B cell (primary cell): ENCODE measurements around the gene MAP1B. TPM values are rescaled to one million over a fixed set of nuclear protein-coding genes. Genes with fewer than 3 reads are reported as not detected.

Experiments used
- ATAC-seq: fragments of 200-7000 bp; cut with Tn5 transposase; one replicate; pipeline ENCODE4 v1.10.0; 2021; ENCODE audit warnings: low read depth, mild to moderate bottlenecking, moderate number of reproducible peaks, moderate library complexity
- CTCF ChIA-PET: fragments of 350-600 bp; sonication (Branson Sonifier 250); formaldehyde crosslinking; loops from one replicate; lab custom pipeline; 2021; ENCODE audit warnings: antibody characterized with exemption, inconsistent platforms; lab: Charles Lee
- POLR2A ChIA-PET: fragments of 350-600 bp; sonication (Branson Sonifier 250); formaldehyde crosslinking; loops from one replicate; lab custom pipeline; 2021; ENCODE audit warnings: antibody characterized with exemption; lab: Charles Lee
- DNase-seq: peaks from one replicate; pipeline ENCODE4 v3.0.0; 2013
- H2AFZ ChIP-seq: 2 replicates; pipeline ENCODE4 v1.6.1; 2012; ENCODE audit warnings: mild to moderate bottlenecking, low read depth, low read length; ENCODE audit not compliant: insufficient read depth, poor library complexity, severe bottlenecking
- H3K27ac ChIP-seq, 2 donors: 1 replicate in 1 of 2; 2 replicates in 1 of 2; pipeline ENCODE4 v1.5.1; 2012 to 2013; ENCODE audit warnings: low read length in 2 of 2, mild to moderate bottlenecking in 2 of 2, moderate library complexity in 1 of 2
- H3K27me3 ChIP-seq, 4 experiments: fragments of 200-600 bp in 1 of 4; sonication (generic) in 1 of 4; replicated peaks in 1 of 4; 1 replicate in 2 of 4; 2 replicates in 2 of 4; pipeline versions ENCODE4 v1.6.1 to v1.7.0; 2013 to 2016; ENCODE audit warnings: low read length in 3 of 4, mild to moderate bottlenecking in 2 of 4, mixed read lengths in 1 of 4, moderate library complexity in 1 of 4; ENCODE audit not compliant: insufficient read depth in 4 of 4, control insufficient read depth in 3 of 4; ENCODE audit errors: control extremely low read depth in 1 of 4
- H3K36me3 ChIP-seq, 2 experiments: replicated peaks in 1 of 2; 1 replicate in 1 of 2; 2 replicates in 1 of 2; pipeline versions ENCODE4 v1.6.1 to v1.7.1; 2013; ENCODE audit warnings: low read length in 1 of 2; ENCODE audit not compliant: insufficient read depth in 2 of 2, control insufficient read depth in 1 of 2; ENCODE audit errors: control extremely low read depth in 1 of 2, extremely low read depth in 1 of 2
- H3K4me1 ChIP-seq, 2 donors: fragments of 200-600 bp in 1 of 2; sonication (generic) in 1 of 2; 1 replicate in 1 of 2; 2 replicates in 1 of 2; pipeline versions ENCODE4 v1.5.1 to v1.6.1; 2013 to 2017; ENCODE audit warnings: low read length in 2 of 2; ENCODE audit not compliant: control insufficient read depth in 2 of 2, insufficient read depth in 2 of 2
- H3K4me2 ChIP-seq: replicated peaks from 2 replicates; pipeline ENCODE3; 2012; ENCODE audit warnings: mild to moderate bottlenecking, low read depth, low read length; ENCODE audit not compliant: poor library complexity, severe bottlenecking
- H3K4me3 ChIP-seq, 5 experiments: fragments of 200-600 bp in 1 of 5; sonication (generic) in 1 of 5; 1 replicate in 3 of 5; 2 replicates in 2 of 5; pipeline versions ENCODE4 v1.5.1 to v1.7.0; 2011 to 2016; ENCODE audit warnings: low read length in 4 of 5, mild to moderate bottlenecking in 4 of 5, low read depth in 2 of 5, control low read depth in 1 of 5, moderate library complexity in 1 of 5; ENCODE audit not compliant: insufficient read depth in 1 of 5; ENCODE audit errors: control extremely low read depth in 1 of 5, extremely low read depth in 1 of 5
- H3K79me2 ChIP-seq: fragments of 200-600 bp; sonication (generic); one replicate; pipeline ENCODE4 v1.6.0; 2016; ENCODE audit warnings: low read length; ENCODE audit not compliant: control insufficient read depth, insufficient read depth
- H3K9ac ChIP-seq: fragments of 200-600 bp; sonication (generic); 2 replicates; pipeline ENCODE4 v1.6.1; 2017; ENCODE audit warnings: mild to moderate bottlenecking, low read length, moderate library complexity
- H3K9me3 ChIP-seq, 3 donors: one replicate each; pipeline versions ENCODE4 v1.6.1 to v1.7.1; 2013; ENCODE audit warnings: low read length in 2 of 3; ENCODE audit not compliant: control insufficient read depth in 2 of 3, insufficient read depth in 1 of 3; ENCODE audit errors: control extremely low read depth in 1 of 3
- H4K20me1 ChIP-seq: 2 replicates; pipeline ENCODE4 v1.6.0; 2012; ENCODE audit warnings: mild to moderate bottlenecking, low read length; ENCODE audit not compliant: insufficient read depth, control insufficient read depth, poor library complexity, severe bottlenecking
- H3K27ac Mint-ChIP-seq: one replicate; pipeline ENCODE4 v1.8.0; 2021; ENCODE audit warnings: mixed read lengths
- H3K27me3 Mint-ChIP-seq: one replicate; pipeline ENCODE4 v1.8.0; 2021; ENCODE audit warnings: mixed read lengths
- H3K4me1 Mint-ChIP-seq: one replicate; pipeline ENCODE4 v1.8.0; 2021; ENCODE audit warnings: mixed read lengths
- H3K4me3 Mint-ChIP-seq: one replicate; pipeline ENCODE4 v1.8.0; 2021; ENCODE audit warnings: mixed read lengths
- H3K9me3 Mint-ChIP-seq: one replicate; pipeline ENCODE4 v1.8.0; 2022; ENCODE audit warnings: mixed read lengths; ENCODE audit not compliant: insufficient read depth
- CTCF ChIP-seq: fragments of 200-600 bp; IDR thresholded peaks from one replicate; pipeline ENCODE4 v1.8.0; 2022; ENCODE audit warnings: antibody characterized with exemption, mild to moderate bottlenecking
- EZH2 ChIP-seq: IDR thresholded peaks from 2 replicates; pipeline ENCODE4 v1.6.1; 2012; ENCODE audit warnings: borderline replicate concordance, low read depth, mild to moderate bottlenecking, moderate library complexity, low read length; ENCODE audit not compliant: insufficient read depth, poor library complexity, severe bottlenecking
- WGBS: methylation state at CpG from one replicate; pipeline ENCODE4 v1.1.5; 2013; ENCODE audit warnings: missing lambda C conversion rate; ENCODE audit not compliant: insufficient coverage; 5-methylcytosine and 5-hydroxymethylcytosine counted together
- intact Hi-C: fragments of 100-400 bp; cut with micrococcal nuclease; formaldehyde crosslinking; loops from one replicate; pipeline ENCODE4 v1.10.0; 2022
- polyA plus RNA-seq: library from polyadenylated mRNA; depleted of rRNA; stranded (reverse); fragments of >200 nt; gene quantifications from 2 replicates; pipeline ENCODE4 v1.2.3, GENCODE V29; 2012
- total RNA-seq, 2 donors: library from RNA; stranded (reverse); fragments of 120-200 nt in 1 of 2; gene quantifications; 1 replicate in 1 of 2; 2 replicates in 1 of 2; pipeline versions ENCODE4 v1.2.3 to v1.2.4, GENCODE V29; 2013 to 2022

Gene MAP1B
- total and polyA plus RNA-seq, 2 donors (not counting 1 experiment from before 2014, with no cell fraction given): 0.15 TPM; not detected in 1

- Histone ChIP-seq H3K27ac (no peak overlapping the region), H3K36me3 (peaks cover 15 to 74% of the 10 kb centered on the region in 2 experiments), H3K4me2 (no peak overlapping the region), H4K20me1 (no peaks in the 10 kb centered on the region), H3K9ac (no peak overlapping the region), H3K27me3 (no peaks in the 10 kb centered on the region), H3K79me2 (no peaks in the 10 kb centered on the region), H3K9me3 (no peaks in the 10 kb centered on the region), H3K4me1 (no peaks in the 10 kb centered on the region), H3K4me3 (no peak overlapping the region), H2AFZ (no peak overlapping the region)
- ATAC-seq (no peak), DNase-seq (no peak)
- H3K27ac Mint-ChIP-seq: no peak overlapping the region
- POLR2A ChIA-PET: no interaction called here
- no peak overlapping the region for H3K4me3 Mint-ChIP-seq
- TF ChIP-seq CTCF (no peak), EZH2 (no peak)
- CTCF ChIA-PET: no interaction called here
- intact Hi-C loops: no loop called here
- no peaks in the 10 kb centered on the region for H3K9me3 Mint-ChIP-seq
- H3K4me1 Mint-ChIP-seq: peaks cover 8% of the 10 kb centered on the region
- 100% methylated on average over 2 of the region's 3 CpGs for WGBS
- H3K27me3 Mint-ChIP-seq: no peaks in the 10 kb centered on the region
Measured at GRCh38 chr5:72228960-72229359, 121.7 kb downstream of the MAP1B start.

- Mint-ChIP-seq H3K27me3 (no peaks in the 10 kb centered on the region), H3K4me1 (peaks cover 16% of the 10 kb centered on the region), H3K9me3 (no peaks in the 10 kb centered on the region), H3K4me3 (no peak overlapping the region), H3K27ac (no peak overlapping the region)
- H3K79me2 ChIP-seq: no peaks in the 10 kb centered on the region
- TF ChIP-seq EZH2: no peak
- no peak for TF ChIP-seq CTCF
- H3K4me1 ChIP-seq: no peaks in the 10 kb centered on the region
- H3K4me3 ChIP-seq: no peak overlapping the region
- DNase-seq: no peak
- H3K36me3 ChIP-seq: peaks cover 18 to 61% of the 10 kb centered on the region in 2 experiments
- no peak overlapping the region for H3K9ac ChIP-seq
- H4K20me1 ChIP-seq: no peaks in the 10 kb centered on the region
- ATAC-seq: no peak
- 76% methylated on average over 3 of the region's 6 CpGs for WGBS
- no peaks in the 10 kb centered on the region for H3K9me3 ChIP-seq
- no peak overlapping the region for H3K4me2 ChIP-seq
- POLR2A ChIA-PET: no interaction called here
- no peak overlapping the region for H2AFZ ChIP-seq
- no peaks in the 10 kb centered on the region for H3K27me3 ChIP-seq
- H3K27ac ChIP-seq: no peak overlapping the region
- intact Hi-C loops: no loop called here
- CTCF ChIA-PET: no interaction called here
Measured at GRCh38 chr5:72231991-72232703, 124.9 kb downstream of the MAP1B start.
